GM18507 (cell line): Measurements from ENCODE around the gene PAFAH2.
A peak's percentile ranks its signal among the peaks of the same experiment; 100 is the strongest.
"Not testable (repeated sequence)": the region's sequence is repeated elsewhere in the genome, so short reads cannot be mapped to it uniquely, and the experiment has no call there.

Experiments used
- DNase-seq: peaks from one replicate; pipeline ENCODE4 v3.0.0; 2011; ENCODE audit warnings: low read depth; ENCODE audit not compliant: insufficient read length; ENCODE audit errors: extremely low spot score
- FAIRE-seq: peaks from 2 replicates; lab custom pipeline; 2011; peaks lifted over from hg19 to GRCh38; lab: Jason Lieb, UNC

Gene PAFAH2

GRCh38 chr1:25948641-25949040, 49.2 kb downstream of the PAFAH2 start:
- FAIRE-seq, result no peak

DNA sequence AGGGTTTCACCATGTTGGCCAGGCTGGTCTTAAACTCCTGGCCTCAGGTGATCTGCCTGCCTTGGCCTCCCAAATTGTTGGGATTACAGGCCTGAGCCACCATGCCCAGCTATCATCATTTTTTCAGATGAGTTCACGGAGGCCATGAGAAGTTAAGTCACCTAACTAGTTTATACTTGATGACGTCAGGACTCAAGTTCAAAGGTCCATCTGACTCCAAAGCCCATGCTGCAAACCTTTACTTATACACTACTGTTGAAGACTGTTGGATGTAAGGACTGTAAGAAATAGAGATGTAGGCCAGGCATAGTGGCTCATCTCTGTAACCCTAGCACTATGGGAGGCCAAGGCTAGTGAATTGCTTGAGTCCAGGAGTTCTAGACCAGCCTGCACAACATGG, 50.8 kb downstream of the PAFAH2 start:
- FAIRE-seq (no peak), DNase-seq (no peak)

More at GRCh38 chr1:25948641-25949040, 49.2 kb downstream of the PAFAH2 start:
- DNase-seq, result no peak

DNA sequence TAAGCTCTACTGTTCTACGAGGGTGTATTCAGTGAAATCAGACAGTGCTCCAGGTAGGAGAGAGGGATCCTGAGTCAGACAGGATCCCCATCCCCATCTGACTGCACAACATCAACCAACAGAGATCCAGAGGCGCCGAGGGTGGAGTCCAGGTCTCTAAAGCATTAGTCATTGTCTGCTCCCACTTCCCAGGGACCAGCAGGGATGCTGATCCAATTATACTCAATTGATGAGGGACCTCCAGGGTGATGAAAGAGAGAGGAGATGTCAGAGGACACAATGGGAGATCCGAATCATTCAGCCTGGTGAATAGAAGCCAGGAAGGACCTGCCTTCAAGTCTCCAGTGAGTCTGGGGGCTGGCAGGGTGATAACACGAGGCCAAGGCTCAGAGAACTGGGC, 52.1 kb downstream of the PAFAH2 start:
- FAIRE-seq (no peak), DNase-seq (no peak)

DNA sequence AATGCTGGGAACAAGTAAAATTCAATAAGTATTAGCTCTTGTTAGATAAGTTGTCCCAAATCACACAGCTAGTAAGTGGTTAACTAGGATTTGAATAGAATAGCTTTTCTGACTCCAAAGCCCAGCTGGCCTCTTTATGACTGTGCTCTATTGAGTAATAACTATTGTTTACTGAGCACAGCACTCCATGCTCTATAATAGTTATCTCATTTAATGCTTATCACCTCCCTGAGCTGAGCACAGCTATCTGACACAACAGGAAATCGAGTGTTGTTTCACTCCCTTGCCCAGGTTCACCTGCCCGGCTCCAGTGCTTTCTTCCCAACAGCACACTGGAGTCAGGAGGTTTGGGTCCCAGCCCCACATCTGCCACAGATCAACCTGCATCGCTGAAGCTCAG, 52.9 kb downstream of the PAFAH2 start:
- FAIRE-seq (no peak), DNase-seq (no peak)

DNA sequence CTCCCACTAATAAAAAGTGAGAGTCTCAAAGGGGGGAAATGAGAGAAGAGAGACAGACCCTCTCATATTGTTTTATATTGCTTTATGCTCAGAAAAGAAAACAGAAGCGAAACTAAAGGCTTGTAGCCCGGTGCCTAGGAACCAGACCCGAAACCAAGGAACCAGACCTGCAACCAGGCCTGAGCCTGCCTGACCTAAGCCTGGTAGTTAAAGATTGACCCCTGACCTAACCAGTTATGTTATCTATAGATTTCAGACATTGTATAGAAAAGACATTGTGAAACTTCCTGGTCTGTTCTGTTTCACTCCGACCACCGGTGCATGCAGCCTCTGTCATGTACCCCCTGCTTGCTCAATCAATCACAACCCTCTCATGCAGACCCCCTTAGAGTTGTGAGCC, 54.4 kb downstream of the PAFAH2 start:
- peak; percentile 81 for FAIRE-seq
- DNase-seq, result not testable (repeated sequence)

- no peak for DNase-seq
- no peak for FAIRE-seq
These were observed 60.9 kb downstream of the PAFAH2 start for GRCh38 chr1:25936947-25937346.

- FAIRE-seq (no peak), DNase-seq (no peak)
These were observed 64.1 kb downstream of the PAFAH2 start for GRCh38 chr1:25933479-25934365.

DNA sequence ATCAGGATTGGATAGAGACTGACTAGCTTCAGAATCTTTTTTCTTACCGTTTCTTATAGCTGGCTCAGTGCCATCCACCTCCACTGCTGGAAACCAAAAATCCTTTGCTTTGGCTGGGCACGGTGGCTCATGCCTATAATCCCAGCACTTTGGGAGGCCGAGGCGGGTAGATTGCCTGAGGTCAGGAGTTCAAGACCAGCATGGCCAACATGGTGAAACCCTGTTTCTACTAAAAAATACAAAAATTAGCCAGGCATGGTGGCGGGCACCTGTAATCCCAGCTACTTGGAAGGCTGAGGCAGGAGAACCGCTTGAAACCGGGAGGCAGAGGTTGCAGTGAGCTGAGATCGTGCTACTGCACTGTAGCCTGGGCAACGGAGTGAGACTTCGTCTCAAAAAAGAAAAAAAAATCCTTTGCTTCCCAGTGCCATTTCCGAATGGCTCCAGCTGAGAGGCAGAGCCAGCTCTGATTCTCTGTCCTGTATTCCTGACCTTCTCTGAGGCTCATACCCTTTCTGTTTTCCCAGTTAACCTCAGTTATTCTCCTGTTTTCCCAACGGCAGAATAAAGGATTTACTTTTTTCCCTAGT, 65.0 kb downstream of the PAFAH2 start:
- not testable (repeated sequence) for DNase-seq, FAIRE-seq

GRCh38 chr1:25932321-25932720, 65.5 kb downstream of the PAFAH2 start:
- FAIRE-seq (no peak), DNase-seq (no peak)

GRCh38 chr1:25929016-25929415, 68.8 kb downstream of the PAFAH2 start:
- no peak for DNase-seq
- FAIRE-seq, result no peak

DNA sequence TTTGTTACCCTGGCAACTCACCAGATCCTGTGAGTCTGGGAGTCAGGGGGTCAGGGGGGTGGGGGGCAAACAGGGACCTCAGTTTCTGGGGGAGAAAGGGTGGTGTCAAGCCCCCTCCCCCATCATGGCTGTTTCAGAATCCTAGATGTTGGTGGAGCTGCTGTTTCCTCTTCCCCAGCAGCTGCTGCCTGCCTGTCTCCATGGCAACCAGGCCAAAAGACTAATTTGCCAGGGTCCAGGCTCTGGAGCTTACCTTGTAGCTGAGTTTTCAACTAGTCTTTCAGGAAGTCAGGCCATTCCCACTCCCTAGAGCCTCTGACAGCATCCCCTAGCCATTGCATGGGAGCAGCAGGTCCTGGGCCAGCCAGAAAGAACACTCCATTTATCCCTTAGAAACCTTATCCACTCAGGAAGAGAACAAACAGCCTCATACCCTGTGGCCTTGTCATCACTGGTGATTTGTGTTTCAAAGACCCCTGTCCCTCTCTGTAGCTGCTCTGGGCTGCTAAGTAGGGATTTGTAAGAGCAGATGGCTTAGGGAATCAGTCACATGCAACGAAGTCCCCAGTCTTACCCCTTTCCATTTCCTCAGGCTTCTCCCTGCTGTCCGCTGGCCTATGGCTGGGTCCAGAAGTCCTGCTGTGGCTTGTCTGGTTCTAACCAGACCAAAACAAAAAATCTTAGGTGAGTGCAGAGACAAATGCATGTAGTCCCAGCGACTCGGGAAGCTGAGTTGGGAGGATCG, 70.2 kb downstream of the PAFAH2 start:
- FAIRE-seq (no peak), DNase-seq (no peak)

GRCh38 chr1:25926731-25927496, 70.9 kb downstream of the PAFAH2 start:
- DNase-seq (no peak), FAIRE-seq (no peak)

GRCh38 chr1:25924454-25924853, 73.4 kb downstream of the PAFAH2 start:
- FAIRE-seq (no peak), DNase-seq (no peak)

GRCh38 chr1:25922971-25923552, 74.8 kb downstream of the PAFAH2 start:
- DNase-seq, result no peak
- no peak for FAIRE-seq

- DNase-seq (no peak), FAIRE-seq (no peak)
These were observed 75.5 kb downstream of the PAFAH2 start for GRCh38 chr1:25922056-25922970.

DNA sequence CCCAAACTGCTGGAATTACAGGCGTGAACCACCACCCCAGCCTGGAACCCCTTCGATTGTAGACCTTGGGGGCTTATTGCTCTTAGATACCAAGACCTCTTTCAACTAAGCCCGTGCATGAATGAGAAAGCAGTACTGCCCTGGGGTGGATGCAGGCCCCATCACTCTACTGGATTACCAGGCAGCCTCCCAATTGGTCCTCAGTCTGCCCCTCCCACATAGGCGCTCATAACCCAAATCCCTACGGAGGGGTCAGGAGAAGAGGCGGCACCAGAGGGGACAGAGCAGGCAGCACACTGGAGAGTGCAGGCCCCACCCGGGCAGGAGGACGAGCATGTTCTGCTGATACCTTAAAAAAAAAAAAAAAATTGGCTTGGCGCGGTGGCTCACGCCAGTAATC, 79.2 kb downstream of the PAFAH2 start:
- DNase-seq, result no peak
- no peak for FAIRE-seq

DNA sequence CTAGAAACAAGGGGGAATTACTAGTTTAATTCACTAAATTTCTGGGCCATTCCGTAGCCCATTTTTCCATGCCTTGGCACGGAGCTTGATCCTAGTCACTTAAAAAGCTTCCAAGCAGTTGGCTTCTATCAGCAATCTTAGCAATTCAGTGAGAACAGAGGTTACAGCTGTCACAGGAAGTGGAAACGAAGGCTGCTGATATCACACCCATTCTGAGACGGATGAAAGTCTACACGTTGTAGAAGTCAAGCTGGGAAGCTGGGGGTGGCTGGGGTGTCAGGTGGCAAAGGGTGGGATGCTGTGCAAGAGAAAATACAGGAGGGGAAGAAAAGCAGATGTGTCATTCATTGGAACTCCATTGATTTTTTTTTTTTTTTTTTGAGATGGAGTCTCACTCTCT, 79.9 kb downstream of the PAFAH2 start:
- DNase-seq, result no peak

DNA sequence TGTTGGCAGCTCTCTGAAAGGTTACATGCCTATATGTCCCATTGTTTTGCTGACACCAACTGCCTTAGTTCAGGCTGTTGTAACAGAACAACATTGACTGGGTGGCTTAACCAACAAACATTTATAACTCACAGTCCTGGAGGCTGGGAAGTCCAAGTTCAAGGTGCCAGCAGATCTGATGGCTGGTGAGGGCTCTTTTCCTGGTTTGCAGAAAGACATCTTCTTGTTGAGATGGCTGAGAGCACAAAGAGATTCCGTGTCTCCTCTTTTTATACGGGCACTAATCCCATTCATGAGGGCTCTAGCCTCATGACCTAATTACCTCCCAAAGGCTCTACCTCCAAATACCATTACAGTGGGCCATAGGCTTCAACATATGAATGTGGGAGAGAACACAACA, 81.4 kb downstream of the PAFAH2 start:
- DNase-seq, result no peak
- FAIRE-seq, result no peak

More for the DNA sequence above, 79.9 kb downstream of the PAFAH2 start:
- FAIRE-seq, result no peak
